ENCODE measurements around the gene LARP4B.

DNA sequence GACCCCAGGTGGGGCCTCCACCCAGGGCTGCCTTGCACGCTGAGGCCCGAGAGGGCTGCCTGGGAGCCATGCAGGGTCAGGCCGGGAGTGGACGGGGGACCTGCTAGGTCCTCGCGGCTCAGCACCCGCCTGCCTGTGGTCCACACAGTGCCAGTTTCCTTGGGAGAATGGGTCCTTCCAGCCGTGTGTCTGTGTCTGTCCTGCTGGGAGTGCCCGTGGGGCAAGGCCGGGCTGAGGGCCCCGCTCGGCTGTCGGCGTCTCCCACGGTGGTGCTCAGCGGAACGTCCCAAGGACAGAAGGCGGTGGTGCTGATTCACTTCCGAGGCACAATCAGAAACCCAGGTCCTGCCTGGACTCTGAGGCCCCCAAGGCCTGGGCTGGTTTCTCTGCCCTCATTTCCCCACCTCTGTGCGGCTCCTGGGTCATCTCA, 33.5 kb upstream of the LARP4B start:
- TF ChIP-seq NR2F2 (IDR thresholded peaks at IDR 0.05) (no peak), FOXA1 (IDR thresholded peaks at IDR 0.05) (no peak), REST (IDR thresholded peaks at IDR 0.05) (no peak), HNF4A (conservative IDR thresholded peaks at IDR 0.05) (no peak), JUND (IDR thresholded peaks at IDR 0.05) (no peak), RXRA (IDR thresholded peaks at IDR 0.05) (no peak), TAF1 (conservative IDR thresholded peaks at IDR 0.05) (no peak), SP1 (IDR thresholded peaks at IDR 0.05) (no peak), YY1 (IDR thresholded peaks at IDR 0.05) (no peak), ATF3 (IDR thresholded peaks at IDR 0.05) (no peak)
- TF ChIP-seq, protein P1, sequence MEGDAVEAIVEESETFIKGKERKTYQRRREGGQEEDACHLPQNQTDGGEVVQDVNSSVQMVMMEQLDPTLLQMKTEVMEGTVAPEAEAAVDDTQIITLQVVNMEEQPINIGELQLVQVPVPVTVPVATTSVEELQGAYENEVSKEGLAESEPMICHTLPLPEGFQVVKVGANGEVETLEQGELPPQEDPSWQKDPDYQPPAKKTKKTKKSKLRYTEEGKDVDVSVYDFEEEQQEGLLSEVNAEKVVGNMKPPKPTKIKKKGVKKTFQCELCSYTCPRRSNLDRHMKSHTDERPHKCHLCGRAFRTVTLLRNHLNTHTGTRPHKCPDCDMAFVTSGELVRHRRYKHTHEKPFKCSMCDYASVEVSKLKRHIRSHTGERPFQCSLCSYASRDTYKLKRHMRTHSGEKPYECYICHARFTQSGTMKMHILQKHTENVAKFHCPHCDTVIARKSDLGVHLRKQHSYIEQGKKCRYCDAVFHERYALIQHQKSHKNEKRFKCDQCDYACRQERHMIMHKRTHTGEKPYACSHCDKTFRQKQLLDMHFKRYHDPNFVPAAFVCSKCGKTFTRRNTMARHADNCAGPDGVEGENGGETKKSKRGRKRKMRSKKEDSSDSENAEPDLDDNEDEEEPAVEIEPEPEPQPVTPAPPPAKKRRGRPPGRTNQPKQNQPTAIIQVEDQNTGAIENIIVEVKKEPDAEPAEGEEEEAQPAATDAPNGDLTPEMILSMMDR (IDR thresholded peaks at IDR 0.05; ENCODE audit: low read depth, low read length, missing input control) = no peak
- TF ChIP-seq, protein P2, sequence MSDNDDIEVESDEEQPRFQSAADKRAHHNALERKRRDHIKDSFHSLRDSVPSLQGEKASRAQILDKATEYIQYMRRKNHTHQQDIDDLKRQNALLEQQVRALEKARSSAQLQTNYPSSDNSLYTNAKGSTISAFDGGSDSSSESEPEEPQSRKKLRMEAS (IDR thresholded peaks at IDR 0.05) = no peak
